GM04504 (cell line): ENCODE data around the gene CHST1.

ENCODE experiments used
- DNase-seq: peaks from one replicate; pipeline ENCODE4 v3.0.0-alpha.2; 2012; ENCODE audit warnings: low read depth

The CHST1 gene

GRCh38 chr11:45644981-45645889 lies 20.2 kb downstream of the CHST1 start:
- no peak for DNase-seq

GRCh38 chr11:45643598-45644260 lies 21.7 kb downstream of the CHST1 start:
- no peak for DNase-seq

DNA sequence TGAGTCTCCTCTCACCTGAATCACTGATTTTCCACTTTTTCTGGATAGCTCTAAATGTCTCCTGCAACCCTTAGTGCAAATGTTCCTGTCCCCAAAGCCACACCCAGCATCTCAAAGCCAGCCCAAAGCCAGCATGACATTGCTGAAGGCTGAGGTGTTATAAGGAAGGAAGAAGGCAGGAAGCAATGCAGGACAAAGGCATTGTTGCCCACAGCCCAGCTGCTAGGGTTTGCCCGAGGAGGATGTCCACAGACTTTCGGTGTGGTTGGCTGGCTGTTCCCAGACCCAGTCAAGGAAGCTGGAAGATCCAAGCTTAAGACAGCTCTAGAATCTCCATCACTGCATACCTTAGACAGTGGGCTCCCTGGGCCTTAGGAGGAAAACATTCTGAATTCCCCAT lies 23.5 kb downstream of the CHST1 start:
- no peak for DNase-seq

- DNase-seq: no peak
Measured at GRCh38 chr11:45638051-45638450, 27.4 kb downstream of the CHST1 start.

GRCh38 chr11:45635907-45636306 lies 29.5 kb downstream of the CHST1 start:
- no peak for DNase-seq

GRCh38 chr11:45625611-45626010 lies 39.8 kb downstream of the CHST1 start:
- DNase-seq: no peak

GRCh38 chr11:45624095-45624494 lies 41.3 kb downstream of the CHST1 start:
- no peak for DNase-seq

- no peak for DNase-seq
Measured at GRCh38 chr11:45622861-45623260, 42.6 kb downstream of the CHST1 start.

- DNase-seq: no peak
Measured at GRCh38 chr11:45622283-45622682, 43.1 kb downstream of the CHST1 start.

- no peak for DNase-seq
Measured at GRCh38 chr11:45621588-45621987, 43.8 kb downstream of the CHST1 start.

DNA sequence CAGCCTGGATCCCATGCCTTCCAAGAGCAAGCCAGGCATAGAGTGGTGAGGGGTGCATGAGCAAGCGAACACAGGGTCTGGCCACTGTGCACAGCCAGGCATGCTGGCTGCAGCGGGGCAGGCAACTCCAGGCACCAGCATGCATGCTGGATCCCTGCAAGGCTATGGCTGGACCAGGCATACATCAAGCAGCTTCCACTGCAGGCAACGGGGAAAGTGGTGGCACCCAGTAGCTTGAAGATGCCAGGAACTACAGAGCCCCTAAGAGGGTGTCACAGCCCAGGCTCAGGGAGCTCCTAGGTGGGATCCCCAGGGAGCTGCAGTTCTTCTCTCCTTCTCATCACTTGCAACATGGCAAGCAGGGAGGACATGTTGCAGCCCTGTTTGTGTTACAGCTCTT lies 45.2 kb downstream of the CHST1 start:
- DNase-seq: no peak

DNA sequence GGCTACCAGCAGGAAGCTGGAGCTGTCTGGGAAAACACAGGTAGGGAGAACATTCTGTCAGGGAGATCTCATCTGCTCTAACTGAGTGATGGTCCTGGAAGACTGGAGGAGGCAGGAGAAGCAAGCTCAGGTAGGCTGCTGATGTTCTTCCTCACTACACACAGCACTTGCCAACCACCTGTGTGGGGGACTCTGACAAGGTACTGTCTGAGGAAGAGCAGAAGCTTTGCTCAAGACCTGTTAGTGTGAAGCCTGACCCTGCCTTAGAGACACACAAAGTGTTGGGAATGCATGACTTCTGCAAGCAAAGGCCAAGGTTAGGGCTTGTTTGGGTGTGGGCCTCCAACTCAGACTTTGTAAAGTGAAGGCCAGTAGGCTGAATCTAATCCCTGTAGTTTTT lies 46.5 kb downstream of the CHST1 start:
- no peak for DNase-seq

DNA sequence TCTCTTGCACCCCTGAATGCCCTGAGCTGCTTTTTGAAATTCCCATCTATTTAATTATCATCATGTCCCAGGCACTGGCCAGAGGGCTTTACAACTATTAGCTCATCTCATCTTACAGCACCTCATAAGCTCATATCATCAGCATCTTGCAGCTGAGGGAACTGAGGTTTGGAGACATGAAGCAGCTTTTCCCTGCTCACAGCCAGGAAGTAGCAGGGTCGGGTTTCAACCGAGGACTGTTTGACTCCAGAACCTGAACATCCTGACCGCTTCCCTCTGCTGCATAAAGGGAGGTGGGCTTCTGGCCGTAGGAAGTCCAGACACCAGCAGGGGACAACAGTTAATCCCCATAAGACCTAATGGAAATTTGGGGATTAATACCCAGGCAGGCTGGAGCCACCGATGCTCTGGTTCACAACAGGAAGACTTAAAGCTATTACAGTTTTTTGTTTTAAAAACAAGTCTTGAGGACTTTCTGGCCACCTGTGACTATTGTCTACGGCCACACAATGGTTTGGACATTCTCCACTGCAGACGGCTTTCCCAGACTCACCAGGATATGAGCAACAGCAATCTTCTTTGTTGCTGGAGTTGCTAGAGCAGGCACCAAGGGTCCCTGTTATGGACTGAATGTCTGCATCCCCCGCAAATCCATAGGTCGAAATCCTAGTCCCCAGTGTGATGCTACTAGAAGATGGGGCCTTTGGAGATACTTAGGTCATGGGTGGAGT lies 47.4 kb downstream of the CHST1 start:
- DNase-seq: no peak

GRCh38 chr11:45616802-45617549 lies 48.4 kb downstream of the CHST1 start:
- no peak for DNase-seq

- no peak for DNase-seq
Measured at GRCh38 chr11:45615182-45615792, 50.1 kb downstream of the CHST1 start.

- no peak for DNase-seq
Measured at GRCh38 chr11:45614196-45614828, 51.1 kb downstream of the CHST1 start.

DNA sequence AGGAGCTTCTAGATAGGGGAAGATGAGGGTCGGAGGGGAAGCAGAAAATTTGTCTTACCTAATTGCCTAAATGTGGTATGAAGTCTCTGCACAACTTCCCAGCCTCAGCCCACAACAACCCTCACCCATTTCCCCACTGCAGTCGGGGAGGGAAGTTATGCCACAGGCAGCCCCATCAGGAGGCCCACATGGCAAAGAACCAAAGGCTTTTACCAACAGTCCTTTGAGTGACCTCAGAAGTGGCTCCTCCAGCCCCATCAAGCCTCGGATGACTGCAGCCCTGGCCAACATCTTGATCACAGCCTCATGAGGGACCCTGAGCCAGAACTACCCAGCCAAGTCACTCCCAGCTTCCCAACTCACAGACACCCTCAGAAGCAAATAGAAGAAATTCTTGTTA lies 54.8 kb downstream of the CHST1 start:
- DNase-seq: no peak

GRCh38 chr11:45609902-45610301 lies 55.5 kb downstream of the CHST1 start:
- no peak for DNase-seq

- DNase-seq: no peak
Measured at GRCh38 chr11:45609337-45609736, 56.1 kb downstream of the CHST1 start.

- no peak for DNase-seq
Measured at GRCh38 chr11:45607995-45608394, 57.4 kb downstream of the CHST1 start.
